Panc1 (cell line): ENCODE data around the gene TTLL7. TPM values are rescaled to one million over a fixed set of nuclear protein-coding genes. Genes with fewer than 3 reads are reported as not detected.
A peak's percentile ranks its signal among the peaks of the same experiment; 100 is the strongest.

Experiments
- ATAC-seq: fragments of 200-7000 bp; cut with Tn5 transposase; 2 replicates; pipeline ENCODE4 v1.9.1; 2020; ENCODE audit warnings: mild to moderate bottlenecking, moderate library complexity
- BruUV-seq: library from RNA; stranded (reverse); fragments of 400-500 nt; replicated peaks from 2 replicates; lab custom pipeline; 2021; lab: Mats Ljungman, UMichigan
- CTCF ChIA-PET: fragments of 300-600 bp; sonication (Branson Sonifier 250); formaldehyde crosslinking; loops from one replicate; lab custom pipeline; 2022; ENCODE audit warnings: antibody characterized with exemption; lab: Charles Lee
- POLR2A ChIA-PET: fragments of 300-600 bp; sonication (Branson Sonifier 250); formaldehyde crosslinking; loops from one replicate; lab custom pipeline; 2022; ENCODE audit warnings: antibody characterized with exemption; lab: Charles Lee
- DNase-seq: peaks from one replicate; pipeline ENCODE4 v3.0.0-alpha.2; 2010; ENCODE audit warnings: low read depth, low spot score
- H3K27ac ChIP-seq: 2 replicates; pipeline ENCODE4 v1.5.1; 2011; ENCODE audit warnings: mild to moderate bottlenecking, low read length, inconsistent platforms
- H3K27me3 ChIP-seq: fragments of 200-500 bp; sonication (Bioruptor generic); 2 replicates; pipeline ENCODE4 v1.6.0; 2014; ENCODE audit warnings: low read length, inconsistent platforms; ENCODE audit not compliant: control insufficient read depth, insufficient read depth
- H3K36me3 ChIP-seq: fragments of 200-500 bp; sonication (Bioruptor generic); 2 replicates; pipeline ENCODE4 v1.5.1; 2014; ENCODE audit warnings: inconsistent platforms, mild to moderate bottlenecking, low read length, moderate library complexity; ENCODE audit not compliant: control insufficient read depth, insufficient read depth
- H3K4me1 ChIP-seq: 2 replicates; pipeline ENCODE4 v1.5.1; 2011; ENCODE audit warnings: inconsistent platforms, mild to moderate bottlenecking, low read length, moderate library complexity; ENCODE audit not compliant: control insufficient read depth, insufficient read depth
- H3K4me3 ChIP-seq, 2 experiments: 2 replicates each; pipeline ENCODE4 v1.5.1; 2011 to 2012; ENCODE audit warnings: low read depth in 2 of 2, low read length in 2 of 2, mild to moderate bottlenecking in 2 of 2, inconsistent platforms in 1 of 2, moderate library complexity in 1 of 2
- H3K9me3 ChIP-seq: fragments of 200-500 bp; sonication (Bioruptor generic); 2 replicates; pipeline ENCODE4 v1.5.1; 2014; ENCODE audit warnings: low read depth, mild to moderate bottlenecking, inconsistent platforms, low read length, moderate library complexity; ENCODE audit not compliant: control insufficient read depth, insufficient read depth
- CTCF ChIP-seq: fragments of 450-650 bp; IDR thresholded peaks from 2 replicates; pipeline ENCODE4 v1.5.1; 2017; ENCODE audit warnings: mild to moderate bottlenecking
- POLR2AphosphoS5 ChIP-seq: IDR thresholded peaks from 2 replicates; pipeline ENCODE4 v1.6.1; 2012; ENCODE audit warnings: mild to moderate bottlenecking, low read depth, low read length, moderate library complexity
- SIN3A ChIP-seq: IDR thresholded peaks from 2 replicates; pipeline ENCODE4 v1.6.1; 2012; ENCODE audit warnings: low read depth, mild to moderate bottlenecking, low read length, moderate library complexity, borderline replicate concordance; ENCODE audit not compliant: insufficient read depth
- TCF7L2 ChIP-seq: IDR thresholded peaks from 2 replicates; pipeline ENCODE4 v1.6.1; 2011; ENCODE audit warnings: mild to moderate bottlenecking, low read depth, low read length, inconsistent platforms
- in situ Hi-C: cut with HindIII; loops from 2 replicates; pipeline ENCODE4 v1.10.0; 2016; ENCODE audit warnings: low sequenced_read_pairs, low pct_unique_long_range_greater_than_20kb
- intact Hi-C: fragments of 100-400 bp; cut with micrococcal nuclease; formaldehyde crosslinking; loops from one replicate; pipeline ENCODE4 v1.10.0; 2022; ENCODE audit not compliant: unreplicated experiment
- total RNA-seq: library from RNA; stranded (reverse); gene quantifications from one replicate; pipeline ENCODE4 v1.2.1, GENCODE V29; 2021; ENCODE audit not compliant: unreplicated experiment
- TF ChIP-seq, protein P1 (sequence below), 2 experiments: IDR thresholded peaks; 2 replicates each; pipeline ENCODE4 v1.6.1; 2011 to 2012; ENCODE audit warnings: low read depth in 2 of 2, control low read depth in 1 of 2, low read length in 1 of 2, mild to moderate bottlenecking in 1 of 2, moderate library complexity in 1 of 2; ENCODE audit not compliant: insufficient read depth in 1 of 2

The TTLL7 gene
- total RNA-seq, 1 experiment from 2014 or later, result 31.4 TPM

DNA sequence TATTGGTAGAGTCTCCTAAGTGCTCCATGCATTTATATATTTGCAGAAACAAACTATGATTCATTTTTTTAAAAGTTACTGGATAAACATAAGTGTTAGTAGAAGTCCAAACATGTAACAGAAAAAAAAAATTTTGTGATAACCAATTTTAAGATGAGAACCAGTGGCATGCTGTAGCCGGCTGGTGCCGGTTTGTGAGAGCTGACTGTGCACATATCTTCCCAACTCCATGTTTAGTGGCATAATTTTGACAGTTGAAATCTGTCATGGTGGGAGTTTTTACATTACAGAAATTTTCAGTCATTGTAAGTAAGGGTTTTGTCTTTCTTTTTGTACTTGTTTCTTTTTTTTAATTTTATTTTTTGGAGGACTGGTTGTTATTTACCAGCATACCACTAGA, 141.2 kb downstream of the TTLL7 start:
- Histone ChIP-seq H3K36me3 (no peaks in the 10 kb centered on the region), H3K27me3 (peaks cover 36% of the 10 kb centered on the region; the same call in 1 of the 2 replicates), H3K4me1 (peaks cover 6% of the 10 kb centered on the region), H3K9me3 (no peaks in the 10 kb centered on the region), H3K27ac (no peak overlapping the region), H3K4me3 (no peak overlapping the region)
- in situ Hi-C loops (no loop called here), intact Hi-C loops (no loop called here)
- no TSS peak for BruUV-seq
- ATAC-seq, result no peak
- CTCF ChIA-PET, result interaction anchor here (0.8 kb wide), 1 partner anchor 1412 kb away, joined by 3 read pairs; no protein-coding TSS in a partner anchor
- no peak for DNase-seq
- POLR2A ChIA-PET, result no interaction called here
- TF ChIP-seq SIN3A, result no peak
- no peak for TF ChIP-seq CTCF
- TF ChIP-seq POLR2AphosphoS5, result no peak
- TF ChIP-seq, protein P1, sequence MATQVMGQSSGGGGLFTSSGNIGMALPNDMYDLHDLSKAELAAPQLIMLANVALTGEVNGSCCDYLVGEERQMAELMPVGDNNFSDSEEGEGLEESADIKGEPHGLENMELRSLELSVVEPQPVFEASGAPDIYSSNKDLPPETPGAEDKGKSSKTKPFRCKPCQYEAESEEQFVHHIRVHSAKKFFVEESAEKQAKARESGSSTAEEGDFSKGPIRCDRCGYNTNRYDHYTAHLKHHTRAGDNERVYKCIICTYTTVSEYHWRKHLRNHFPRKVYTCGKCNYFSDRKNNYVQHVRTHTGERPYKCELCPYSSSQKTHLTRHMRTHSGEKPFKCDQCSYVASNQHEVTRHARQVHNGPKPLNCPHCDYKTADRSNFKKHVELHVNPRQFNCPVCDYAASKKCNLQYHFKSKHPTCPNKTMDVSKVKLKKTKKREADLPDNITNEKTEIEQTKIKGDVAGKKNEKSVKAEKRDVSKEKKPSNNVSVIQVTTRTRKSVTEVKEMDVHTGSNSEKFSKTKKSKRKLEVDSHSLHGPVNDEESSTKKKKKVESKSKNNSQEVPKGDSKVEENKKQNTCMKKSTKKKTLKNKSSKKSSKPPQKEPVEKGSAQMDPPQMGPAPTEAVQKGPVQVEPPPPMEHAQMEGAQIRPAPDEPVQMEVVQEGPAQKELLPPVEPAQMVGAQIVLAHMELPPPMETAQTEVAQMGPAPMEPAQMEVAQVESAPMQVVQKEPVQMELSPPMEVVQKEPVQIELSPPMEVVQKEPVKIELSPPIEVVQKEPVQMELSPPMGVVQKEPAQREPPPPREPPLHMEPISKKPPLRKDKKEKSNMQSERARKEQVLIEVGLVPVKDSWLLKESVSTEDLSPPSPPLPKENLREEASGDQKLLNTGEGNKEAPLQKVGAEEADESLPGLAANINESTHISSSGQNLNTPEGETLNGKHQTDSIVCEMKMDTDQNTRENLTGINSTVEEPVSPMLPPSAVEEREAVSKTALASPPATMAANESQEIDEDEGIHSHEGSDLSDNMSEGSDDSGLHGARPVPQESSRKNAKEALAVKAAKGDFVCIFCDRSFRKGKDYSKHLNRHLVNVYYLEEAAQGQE (IDR thresholded peaks at IDR 0.05; ENCODE audit: insufficient read depth in 1 of 2, low read depth in 2 of 2, low read length in 1 of 2), result no peak
- TF ChIP-seq TCF7L2, result no peak

DNA sequence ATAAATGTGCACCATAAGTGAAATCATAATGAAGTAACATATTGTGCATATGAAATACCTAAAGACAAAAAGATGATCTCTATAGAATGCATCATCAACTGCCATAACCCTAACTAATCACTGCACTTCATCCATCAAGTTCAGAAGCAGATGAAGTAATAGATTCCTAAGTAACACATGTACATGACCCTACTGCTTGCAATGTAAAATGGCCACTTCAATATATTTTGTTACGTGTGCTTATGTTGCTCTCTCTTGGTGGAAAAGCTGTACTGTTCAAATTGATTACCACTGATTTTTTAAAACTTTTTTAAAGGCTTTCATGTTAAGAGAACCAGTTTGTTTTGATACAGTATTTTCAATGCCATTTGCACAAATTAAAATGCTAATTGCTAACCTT, 141.8 kb downstream of the TTLL7 start:
- Histone ChIP-seq H3K27ac (no peak overlapping the region), H3K9me3 (no peaks in the 10 kb centered on the region), H3K4me3 (no peak overlapping the region), H3K27me3 (peaks cover 35% of the 10 kb centered on the region; the same call in 1 of the 2 replicates), H3K36me3 (no peaks in the 10 kb centered on the region), H3K4me1 (peaks cover 6% of the 10 kb centered on the region)
- DNase-seq, result no peak
- BruUV-seq, result no TSS peak
- in situ Hi-C loops, result no loop called here
- TF ChIP-seq, protein P1 (IDR thresholded peaks at IDR 0.05; ENCODE audit: insufficient read depth in 1 of 2, low read depth in 2 of 2, low read length in 1 of 2), result no peak
- no peak for TF ChIP-seq SIN3A
- TF ChIP-seq CTCF, result peak; percentile 54; the same call in 1 of the 2 replicates
- no peak for TF ChIP-seq TCF7L2
- TF ChIP-seq POLR2AphosphoS5, result no peak
- intact Hi-C loops, result no loop called here
- ATAC-seq, result no peak
- ChIA-PET POLR2A (no interaction called here), CTCF (interaction anchor here (0.8 kb wide), 1 partner anchor 1411 kb away, joined by 3 read pairs; no protein-coding TSS in a partner anchor)
